Gastroesophageal sphincter (tissue), 4 donors: Measurements from ENCODE around the gene SRGAP2. TPM values are rescaled to one million over a fixed set of nuclear protein-coding genes. Genes with fewer than 3 reads are reported as not detected.
"Not testable (repeated sequence)": the region's sequence is repeated elsewhere in the genome, so short reads cannot be mapped to it uniquely, and the experiment has no call there.

Experiments used
- ATAC-seq: fragments of 150-250 bp; one replicate; pipeline ENCODE4 v1.9.1; 2016; ENCODE audit warnings: mild to moderate bottlenecking, moderate library complexity
- H3K27ac ChIP-seq, 4 donors: fragments of 200-600 bp; sonication (generic) in 3 of 4; 1 replicate in 3 of 4; 2 replicates in 1 of 4; pipeline ENCODE4 v1.5.1; 2016 to 2019
- H3K27me3 ChIP-seq: fragments of 200-600 bp; sonication (generic); one replicate; pipeline ENCODE4 v1.5.1; 2019
- H3K36me3 ChIP-seq, 2 donors: fragments of 200-600 bp; sonication (generic); one replicate each; pipeline ENCODE4 v1.5.1; 2019; ENCODE audit warnings: control low read depth in 1 of 2
- H3K4me1 ChIP-seq, 3 donors: fragments of 200-600 bp; sonication (generic); 1 replicate in 2 of 3; 2 replicates in 1 of 3; pipeline ENCODE4 v1.5.1; 2016 to 2019; ENCODE audit warnings: control low read depth in 2 of 3
- H3K4me3 ChIP-seq, 2 donors: fragments of 200-600 bp; sonication (generic); one replicate each; pipeline ENCODE4 v1.5.1; 2019; ENCODE audit warnings: mild to moderate bottlenecking in 1 of 2, moderate library complexity in 1 of 2
- H3K9me3 ChIP-seq, 3 donors: fragments of 200-600 bp; sonication (generic); one replicate each; pipeline ENCODE4 v1.5.1; 2017 to 2019; ENCODE audit warnings: control low read depth in 2 of 3
- CTCF ChIP-seq, 4 experiments: fragments of 200-600 bp in 2 of 4; fragments of 450-650 bp in 2 of 4; sonication (generic) in 1 of 4; IDR thresholded peaks; one replicate each; pipeline ENCODE4 v1.5.1; 2017 to 2019; ENCODE audit warnings: antibody characterized with exemption in 4 of 4, mild to moderate bottlenecking in 2 of 4, moderate library complexity in 2 of 4
- POLR2AphosphoS5 ChIP-seq: sonication (generic); formaldehyde crosslinking; IDR thresholded peaks from one replicate; pipeline ENCODE4 v1.6.1; 2017; ENCODE audit warnings: antibody characterized with exemption
- WGBS, 2 donors: methylation state at CpG; one replicate each; pipeline ENCODE4 v1.1.5; 2018; ENCODE audit warnings: low coverage in 1 of 2; 5-methylcytosine and 5-hydroxymethylcytosine counted together
- total RNA-seq, 4 donors: library from RNA; depleted of rRNA; stranded (reverse); fragments of >200 nt; gene quantifications; one replicate each; pipeline ENCODE4 v1.1.0, GENCODE V29; 2016

The SRGAP2 gene
- total RNA-seq: 10 to 100 TPM; 19.1 to 55.8 (median 43.5) TPM

GRCh38 chr1:206203364-206204158, at the start of gene SRGAP2:
TSS of gene SRGAP2 (plus strand) at chr1:206203541. CDS start at chr1:206205971, 2,430 bp downstream.
- TF ChIP-seq POLR2AphosphoS5: peak; percentile 41
- not testable (repeated sequence) for H3K9me3 ChIP-seq, H3K36me3 ChIP-seq, H3K27me3 ChIP-seq, H3K4me1 ChIP-seq
- peak within 1 kb of the TSS; percentile 59 to 71 for H3K4me3 ChIP-seq
- WGBS, 2 donors: 0% methylated on average over 9 of the region's 63 CpGs; no CpG with 5 or more reads in 1 of the 2 donors
- ATAC-seq: peak; percentile 59
- peak within 1 kb of the TSS; percentile 87 to 91 (median 89) for H3K27ac ChIP-seq

GRCh38 chr1:206167350-206168029, 35.9 kb upstream of the SRGAP2 start:
- not testable (repeated sequence) for H3K27me3 ChIP-seq, H3K9me3 ChIP-seq, H3K4me1 ChIP-seq, H3K4me3 ChIP-seq, H3K27ac ChIP-seq, H3K36me3 ChIP-seq
- TF ChIP-seq CTCF (IDR thresholded peaks at IDR 0.05): peak in 1 of 4 experiments; percentile 44
- WGBS, 2 donors: 0 to 18% methylated on average over 1 to 4 of the region's 10 CpGs
- peak; percentile 86 for ATAC-seq

- not testable (repeated sequence) for H3K36me3 ChIP-seq, ATAC-seq, H3K4me3 ChIP-seq, H3K27ac ChIP-seq, H3K9me3 ChIP-seq, H3K27me3 ChIP-seq, H3K4me1 ChIP-seq
- 36 to 63% methylated on average over 1 of the region's 3 CpGs for WGBS, 2 donors
Measured at GRCh38 chr1:206169794-206170193, 33.5 kb upstream of the SRGAP2 start.

- H3K4me1 ChIP-seq, H3K27me3 ChIP-seq, H3K4me3 ChIP-seq, H3K36me3 ChIP-seq, H3K27ac ChIP-seq, H3K9me3 ChIP-seq, ATAC-seq: not testable (repeated sequence)
- WGBS, 2 donors: 100% methylated on average over 1 of the region's 2 CpGs; no CpG with 5 or more reads in 1 of the 2 donors
Measured at GRCh38 chr1:206173110-206173719, 30.1 kb upstream of the SRGAP2 start.

GRCh38 chr1:206174182-206174868, 29.0 kb upstream of the SRGAP2 start:
- ATAC-seq: peak; percentile 78
- peak in 1 of 4 experiments; percentile 34 for TF ChIP-seq CTCF (IDR thresholded peaks at IDR 0.05)
- H3K27ac ChIP-seq, H3K9me3 ChIP-seq, H3K27me3 ChIP-seq, H3K4me1 ChIP-seq, H3K4me3 ChIP-seq, H3K36me3 ChIP-seq: not testable (repeated sequence)
- WGBS, 2 donors: 74 to 76% methylated on average over 3 to 4 of the region's 7 CpGs

- ATAC-seq: peak; percentile 65
- WGBS, 2 donors: 86% methylated on average over 1 of the region's 4 CpGs; no CpG with 5 or more reads in 1 of the 2 donors
- not testable (repeated sequence) for H3K4me1 ChIP-seq, H3K27ac ChIP-seq, H3K27me3 ChIP-seq, H3K9me3 ChIP-seq, H3K4me3 ChIP-seq, H3K36me3 ChIP-seq
Measured at GRCh38 chr1:206175459-206176113, 27.8 kb upstream of the SRGAP2 start.

GRCh38 chr1:206176114-206176502, 27.2 kb upstream of the SRGAP2 start:
- H3K27me3 ChIP-seq, H3K4me1 ChIP-seq, H3K27ac ChIP-seq, H3K4me3 ChIP-seq, H3K36me3 ChIP-seq, H3K9me3 ChIP-seq: not testable (repeated sequence)
- no CpG with 5 or more reads among the region's 2 CpGs for WGBS, 2 donors
- peak; percentile 35 for ATAC-seq

GRCh38 chr1:206178061-206178989, 25.0 kb upstream of the SRGAP2 start:
- ATAC-seq, H3K4me1 ChIP-seq, H3K36me3 ChIP-seq, H3K27ac ChIP-seq, H3K9me3 ChIP-seq, H3K27me3 ChIP-seq, H3K4me3 ChIP-seq: not testable (repeated sequence)
- WGBS, 2 donors: 64 to 76% methylated on average over 2 to 4 of the region's 9 CpGs

- H3K9me3 ChIP-seq, H3K4me1 ChIP-seq, H3K36me3 ChIP-seq, ATAC-seq, H3K4me3 ChIP-seq, H3K27me3 ChIP-seq, H3K27ac ChIP-seq: not testable (repeated sequence)
Measured at GRCh38 chr1:206179666-206180065, 23.7 kb upstream of the SRGAP2 start.
